K562 (cell line): ENCODE results near the gene ODF4. TPM values are rescaled to one million over a fixed set of nuclear protein-coding genes. Genes with fewer than 3 reads are reported as not detected.

Experiments used
- ARID2 ChIP-seq: fragments of 450-650 bp; IDR thresholded peaks from 2 replicates; pipeline ENCODE4 v1.6.1; 2017; ENCODE audit warnings: antibody characterized with exemption, mild to moderate bottlenecking
- CHD4 ChIP-seq: fragments of 200-600 bp; sonication (generic); IDR thresholded peaks from 3 replicates; pipeline ENCODE4 v1.6.1; 2012; ENCODE audit warnings: low read depth, mild to moderate bottlenecking, mixed read lengths, low read length, inconsistent platforms; ENCODE audit not compliant: insufficient read depth, insufficient replicate concordance, poor library complexity, severe bottlenecking
- ELF4 ChIP-seq: fragments of 450-650 bp; formaldehyde crosslinking; IDR thresholded peaks from 2 replicates; pipeline ENCODE4 v1.4.0; 2022; ENCODE audit warnings: missing genetic modification characterization
- ESRRA ChIP-seq: fragments of 450-650 bp; IDR thresholded peaks from 2 replicates; pipeline ENCODE4 v1.6.1; 2014; ENCODE audit warnings: low read depth, mild to moderate bottlenecking, moderate library complexity, borderline replicate concordance
- FOXK2 ChIP-seq, 2 experiments: fragments of 450-650 bp; IDR thresholded peaks in 1 of 2; conservative IDR thresholded peaks in 1 of 2; 2 replicates each; pipeline ENCODE4 v1.6.1; 2016; ENCODE audit warnings: low read depth in 2 of 2, mild to moderate bottlenecking in 1 of 2
- IRF2 ChIP-seq: sonication (generic); formaldehyde crosslinking; IDR thresholded peaks from 2 replicates; pipeline ENCODE4 v1.8.1; 2022; ENCODE audit warnings: mild to moderate bottlenecking, missing genetic modification reagents
- JUND ChIP-seq, 2 experiments: IDR thresholded peaks; 2 replicates in 1 of 2; 3 replicates in 1 of 2; pipeline ENCODE4 v1.6.1; 2011; ENCODE audit warnings: borderline replicate concordance in 2 of 2, low read depth in 2 of 2, low read length in 2 of 2, improper control_type of control experiment in 1 of 2, missing biosample characterization in 1 of 2, missing genetic modification characterization in 1 of 2, missing genetic modification reagents in 1 of 2
- KDM2B ChIP-seq: fragments of 250-450 bp; sonication (Bioruptor Pico); IDR thresholded peaks from 2 replicates; pipeline ENCODE4 v1.8.0; 2021; ENCODE audit warnings: mild to moderate bottlenecking, moderate library complexity
- KLF13 ChIP-seq: fragments of 450-650 bp; IDR thresholded peaks from 2 replicates; pipeline ENCODE4 v1.6.1; 2016; ENCODE audit warnings: missing genetic modification characterization, low read depth, mild to moderate bottlenecking, missing compliant biosample characterization, moderate library complexity, borderline replicate concordance
- LARP7 ChIP-seq: fragments of 450-650 bp; IDR thresholded peaks from 2 replicates; pipeline ENCODE4 v1.6.1; 2016
- MEIS2 ChIP-seq: fragments of 450-650 bp; IDR thresholded peaks from 2 replicates; pipeline ENCODE4 v1.6.1; 2014; ENCODE audit warnings: mild to moderate bottlenecking; ENCODE audit not compliant: partially characterized antibody
- MYC ChIP-seq, 2 experiments: fragments of 250-450 bp in 1 of 2; sonication (Bioruptor Pico) in 1 of 2; IDR thresholded peaks; 2 replicates each; pipeline versions ENCODE4 v1.5.1 to v1.6.1; 2012 to 2021; ENCODE audit warnings: low read depth in 2 of 2, borderline replicate concordance in 1 of 2, improper control_type of control experiment in 1 of 2, low read length in 1 of 2, mild to moderate bottlenecking in 1 of 2, moderate library complexity in 1 of 2
- OTX1 ChIP-seq: fragments of 450-650 bp; formaldehyde crosslinking; IDR thresholded peaks from 2 replicates; pipeline ENCODE4 v1.4.0; 2022; ENCODE audit warnings: mild to moderate bottlenecking
- PCBP1 ChIP-seq: fragments of 200-400 bp; formaldehyde crosslinking; IDR thresholded peaks from 2 replicates; pipeline ENCODE4 v1.6.1; 2018; ENCODE audit warnings: mild to moderate bottlenecking, low read depth, low read length; ENCODE audit not compliant: poor library complexity, severe bottlenecking
- POLR3A ChIP-seq: IDR thresholded peaks from 2 replicates; pipeline ENCODE4 v1.6.1; 2011; ENCODE audit warnings: borderline replicate concordance, mild to moderate bottlenecking, moderate library complexity; ENCODE audit not compliant: insufficient read length, insufficient read depth; ENCODE audit errors: extremely low read depth
- PTBP1 ChIP-seq: fragments of 200-400 bp; formaldehyde crosslinking; IDR thresholded peaks from 2 replicates; pipeline ENCODE4 v1.6.1; 2017; ENCODE audit warnings: low read depth, low read length
- RNF219 ChIP-seq: fragments of 250-450 bp; sonication (Bioruptor Pico); IDR thresholded peaks from 2 replicates; pipeline ENCODE4 v1.5.0; 2022; ENCODE audit warnings: mild to moderate bottlenecking
- SREBF2 ChIP-seq: sonication (generic); formaldehyde crosslinking; IDR thresholded peaks from 2 replicates; pipeline ENCODE4 v1.4.0; 2020; ENCODE audit warnings: mild to moderate bottlenecking, missing genetic modification reagents
- TRIM28 ChIP-seq: fragments of 450-650 bp; IDR thresholded peaks from 2 replicates; pipeline ENCODE4 v1.6.1; 2017
- USF1 ChIP-seq: sonication (generic); formaldehyde crosslinking; IDR thresholded peaks from 2 replicates; pipeline ENCODE4 v1.9.0; 2022; ENCODE audit warnings: mild to moderate bottlenecking, missing genetic modification reagents
- ZC3H8 ChIP-seq: fragments of 450-650 bp; IDR thresholded peaks from 2 replicates; pipeline ENCODE4 v1.6.1; 2017
- ZNF324 ChIP-seq: fragments of 250-450 bp; sonication (Bioruptor Pico); IDR thresholded peaks from 2 replicates; pipeline ENCODE4 v1.4.0; 2020; ENCODE audit warnings: mild to moderate bottlenecking
- ZNF398 ChIP-seq: fragments of 250-450 bp; sonication (Bioruptor Pico); IDR thresholded peaks from 2 replicates; pipeline ENCODE4 v1.8.0; 2021; ENCODE audit warnings: moderate library complexity, mild to moderate bottlenecking, inconsistent platforms
- polyA plus RNA-seq, 8 experiments: library from polyadenylated mRNA; depleted of rRNA in 4 of 8; stranded (reverse) in 5 of 8; unstranded in 3 of 8; fragments of >200 nt; fragmentation: Nextera tagmentation in 2 of 8; fragmentation: Illumina TruSeq in 1 of 8; extraction: Ambion mirVana in 2 of 8; extraction: Trizol in 1 of 8; gene quantifications; 2 replicates each; pipeline versions ENCODE4 v1.2.1 to v1.2.3, GENCODE V29; 2011 to 2014; ENCODE audit warnings: inconsistent platforms in 1 of 8, missing spikeins in 1 of 8
- total RNA-seq, 7 experiments: library from RNA; depleted of rRNA in 6 of 7; stranded (reverse); fragments of >200 nt in 6 of 7; fragmentation: Illumina TruSeq in 2 of 7; extraction: Trizol in 2 of 7; gene quantifications; 2 replicates each; pipeline versions ENCODE4 v1.2.1 to v1.2.3, GENCODE V29; 2011 to 2021; ENCODE audit warnings: low replicate concordance in 1 of 7

ODF4 gene
- total and polyA plus RNA-seq, 9 of the 15 experiments (the other 6 are each of a cell fraction or from before 2014, with no cell fraction given) = not detected

- TF ChIP-seq RNF219 (CRISPR knock-in tag) = no peak
- no peak for TF ChIP-seq SREBF2 (CRISPR knock-in tag)
- no peak for TF ChIP-seq ZNF324 (CRISPR knock-in tag)
- no peak for TF ChIP-seq POLR3A
- TF ChIP-seq ELF4 (CRISPR knock-in tag) = 0 out of 2 replicates have a peak, but pooled peaks have one; percentile 37
- TF ChIP-seq CHD4 = no peak
- no peak for TF ChIP-seq MEIS2
- TF ChIP-seq ZNF398 (CRISPR knock-in tag) = no peak
- TF ChIP-seq IRF2 (CRISPR knock-in tag) = no peak
- no peak for TF ChIP-seq MYC (IDR thresholded peaks at IDR 0.05; ENCODE audit: low read depth, low read length)
- no peak for TF ChIP-seq MYC (CRISPR knock-in tag; IDR thresholded peaks at IDR 0.05; ENCODE audit: borderline replicate concordance, low read depth)
- no peak for TF ChIP-seq USF1
- TF ChIP-seq KDM2B (CRISPR knock-in tag) = no peak
- TF ChIP-seq JUND (IDR thresholded peaks at IDR 0.05; ENCODE audit: borderline replicate concordance, low read depth, low read length) = no peak
- no peak for TF ChIP-seq JUND (tag; IDR thresholded peaks at IDR 0.05; ENCODE audit: borderline replicate concordance, low read depth, low read length)
- TF ChIP-seq OTX1 = 0 out of 2 replicates have a peak, but pooled peaks have one; percentile 20
- no peak for TF ChIP-seq KLF13 (tag)
- TF ChIP-seq PTBP1 = no peak
- TF ChIP-seq FOXK2 (conservative IDR thresholded peaks at IDR 0.05 in 1 of 2, IDR thresholded peaks at IDR 0.05 in 1 of 2; ENCODE audit: low read depth in 2 of 2) = no peak
- TF ChIP-seq ARID2 = no peak
- no peak for TF ChIP-seq PCBP1
- no peak for TF ChIP-seq LARP7
- TF ChIP-seq TRIM28 = no peak
- no peak for TF ChIP-seq ESRRA
- TF ChIP-seq ZC3H8 = no peak
Observed at GRCh38 chr17:8294814-8295316, 44.8 kb upstream of the ODF4 start (continued).
